ENCODE data around the gene CHST12. TPM values are rescaled to one million over a fixed set of nuclear protein-coding genes. Genes with fewer than 3 reads are reported as not detected.

CHST12 gene
- total RNA-seq, 1 experiment from 2014 or later: 18.3 TPM

- no peak for TF ChIP-seq ATF6 (CRISPR knock-in tag; IDR thresholded peaks at IDR 0.05)
- TF ChIP-seq FOXP4 (CRISPR knock-in tag; IDR thresholded peaks at IDR 0.05): no peak
- no peak for TF ChIP-seq GTF2I (CRISPR knock-in tag; conservative IDR thresholded peaks at IDR 0.05)
- TF ChIP-seq CBFB (CRISPR knock-in tag; IDR thresholded peaks at IDR 0.05; ENCODE audit: low read depth): no peak
These were observed 80.1 kb downstream of the CHST12 start (continued) for GRCh38 chr7:2483494-2483893.

- DNase-seq (ENCODE audit: low spot score) (no peak), ATAC-seq (no peak)
- H3K4me3 Mint-ChIP-seq: no peak overlapping the region
- ChIA-PET POLR2A (no interaction called here), CTCF (interaction anchor here (2.8 kb wide), 1 partner anchor 16 kb away, joined by 19 read pairs; no protein-coding TSS in a partner anchor)
- H3K36me3 Mint-ChIP-seq: no peaks in the 10 kb centered on the region
- H3K27me3 Mint-ChIP-seq (ENCODE audit: low read depth): no peaks in the 10 kb centered on the region
- TF ChIP-seq FOXP4 (CRISPR knock-in tag; IDR thresholded peaks at IDR 0.05): no peak
- no peak for TF ChIP-seq ETV6 (CRISPR knock-in tag; IDR thresholded peaks at IDR 0.05)
- no peak overlapping the region for H3K27ac Mint-ChIP-seq
- H3K9me3 Mint-ChIP-seq: peaks cover 7% of the 10 kb centered on the region; the same call in 1 of the 2 replicates
- H3K4me1 Mint-ChIP-seq: no peaks in the 10 kb centered on the region
These were observed 81.5 kb downstream of the CHST12 start for GRCh38 chr7:2484868-2485267.

- no peaks in the 10 kb centered on the region for H3K4me1 Mint-ChIP-seq
- H3K27ac Mint-ChIP-seq: no peak overlapping the region
- ChIA-PET CTCF (interaction anchor here (0.6 to 2.2 kb wide), 3 partner anchors 19 to 304 kb away, joined by 3 to 8 read pairs (median 5); no protein-coding TSS in a partner anchor), POLR2A (no interaction called here)
- no peak for DNase-seq (ENCODE audit: low spot score)
- no peaks in the 10 kb centered on the region for H3K36me3 Mint-ChIP-seq
- H3K4me3 Mint-ChIP-seq: no peak overlapping the region
- peaks cover 14% of the 10 kb centered on the region for H3K9me3 Mint-ChIP-seq
- ATAC-seq: no peak
- H3K27me3 Mint-ChIP-seq (ENCODE audit: low read depth): no peaks in the 10 kb centered on the region
- TF ChIP-seq CREB1 (CRISPR knock-in tag; IDR thresholded peaks at IDR 0.05) (no peak), ZNF219 (CRISPR knock-in tag; IDR thresholded peaks at IDR 0.05; ENCODE audit: borderline replicate concordance) (no peak), HMGA2 (CRISPR knock-in tag; IDR thresholded peaks at IDR 0.05) (no peak), E2F5 (CRISPR knock-in tag; IDR thresholded peaks at IDR 0.05) (no peak), ZBTB21 (CRISPR knock-in tag; IDR thresholded peaks at IDR 0.05; ENCODE audit: borderline replicate concordance) (no peak), ZNF416 (CRISPR knock-in tag; IDR thresholded peaks at IDR 0.05) (no peak), ZNF532 (CRISPR knock-in tag; IDR thresholded peaks at IDR 0.05; ENCODE audit: borderline replicate concordance) (no peak), GABPB1 (CRISPR knock-in tag; IDR thresholded peaks at IDR 0.05) (no peak), GTF2I (CRISPR knock-in tag; conservative IDR thresholded peaks at IDR 0.05) (no peak), ERG (CRISPR knock-in tag; IDR thresholded peaks at IDR 0.05) (no peak), SMAD4 (CRISPR knock-in tag; IDR thresholded peaks at IDR 0.05) (no peak), MLX (CRISPR knock-in tag; IDR thresholded peaks at IDR 0.05) (no peak), NFE2L1 (CRISPR knock-in tag; IDR thresholded peaks at IDR 0.05) (no peak), TCF7 (CRISPR knock-in tag; IDR thresholded peaks at IDR 0.05; ENCODE audit: low read depth) (no peak), SMAD3 (CRISPR knock-in tag; IDR thresholded peaks at IDR 0.05; ENCODE audit: borderline replicate concordance) (no peak)
These were observed 84.3 kb downstream of the CHST12 start for GRCh38 chr7:2487586-2488271.

Data from WTC11 (cell line).